ENCODE measurements around the gene DRAP1.

- TF ChIP-seq, protein P1, sequence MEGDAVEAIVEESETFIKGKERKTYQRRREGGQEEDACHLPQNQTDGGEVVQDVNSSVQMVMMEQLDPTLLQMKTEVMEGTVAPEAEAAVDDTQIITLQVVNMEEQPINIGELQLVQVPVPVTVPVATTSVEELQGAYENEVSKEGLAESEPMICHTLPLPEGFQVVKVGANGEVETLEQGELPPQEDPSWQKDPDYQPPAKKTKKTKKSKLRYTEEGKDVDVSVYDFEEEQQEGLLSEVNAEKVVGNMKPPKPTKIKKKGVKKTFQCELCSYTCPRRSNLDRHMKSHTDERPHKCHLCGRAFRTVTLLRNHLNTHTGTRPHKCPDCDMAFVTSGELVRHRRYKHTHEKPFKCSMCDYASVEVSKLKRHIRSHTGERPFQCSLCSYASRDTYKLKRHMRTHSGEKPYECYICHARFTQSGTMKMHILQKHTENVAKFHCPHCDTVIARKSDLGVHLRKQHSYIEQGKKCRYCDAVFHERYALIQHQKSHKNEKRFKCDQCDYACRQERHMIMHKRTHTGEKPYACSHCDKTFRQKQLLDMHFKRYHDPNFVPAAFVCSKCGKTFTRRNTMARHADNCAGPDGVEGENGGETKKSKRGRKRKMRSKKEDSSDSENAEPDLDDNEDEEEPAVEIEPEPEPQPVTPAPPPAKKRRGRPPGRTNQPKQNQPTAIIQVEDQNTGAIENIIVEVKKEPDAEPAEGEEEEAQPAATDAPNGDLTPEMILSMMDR (IDR thresholded peaks at IDR 0.05): no peak
- TF ChIP-seq HDAC2 (IDR thresholded peaks at IDR 0.05) (peak; percentile 71), EP300 (IDR thresholded peaks at IDR 0.05) (no peak), RFX5 (IDR thresholded peaks at IDR 0.05) (no peak), BHLHE40 (IDR thresholded peaks at IDR 0.05; ENCODE audit: low read depth, low read length) (no peak), KDM5A (IDR thresholded peaks at IDR 0.05) (no peak), EHMT2 (IDR thresholded peaks at IDR 0.05; ENCODE audit: low read depth) (no peak), PHF8 (IDR thresholded peaks at IDR 0.05; ENCODE audit: borderline replicate concordance, low read depth) (peak; percentile 86; the same call in 1 of the 2 replicates), E2F6 (IDR thresholded peaks at IDR 0.05; ENCODE audit: borderline replicate concordance, low read depth) (no peak), ESRRA (IDR thresholded peaks at IDR 0.05; ENCODE audit: borderline replicate concordance, low read length) (no peak)
Measured at GRCh38 chr11:65918211-65919140, 750 bp upstream of the DRAP1 start, which contains the start of gene C11orf68.

Measured in A549 (cell line).